ENCODE data around the gene ZNF384.

ZNF384 gene

DNA sequence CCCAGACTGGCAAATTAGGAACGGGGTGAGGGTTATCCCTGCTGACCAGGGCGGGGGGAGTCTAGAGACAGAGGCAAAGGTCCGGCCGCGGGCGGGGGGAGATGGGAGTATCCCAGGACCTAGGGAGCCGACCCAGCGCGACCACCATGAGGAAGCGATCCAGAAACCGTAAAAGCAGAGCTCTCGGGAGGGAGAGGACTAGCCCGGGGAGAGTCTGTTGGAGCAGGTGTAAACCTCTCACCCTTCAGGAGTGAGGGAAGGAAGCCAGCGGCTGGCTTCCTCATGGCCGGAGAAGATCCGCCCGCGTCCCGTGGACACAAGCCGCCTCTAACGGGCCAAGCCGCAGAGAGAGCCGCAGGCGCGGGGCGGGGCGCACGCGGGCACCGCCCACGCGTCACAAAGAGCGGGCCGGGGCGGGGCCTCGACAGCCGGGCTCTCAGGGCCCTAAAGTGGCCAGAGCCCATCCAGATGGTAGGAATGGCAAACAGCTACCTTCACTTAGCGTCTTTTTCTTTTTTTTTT, 42.0 kb downstream of the ZNF384 start, which contains the start of gene ACRBP:
TSS of gene ACRBP (minus strand) at position 350 of the 522 bp plus-strand sequence. CDS start at position 284, 66 bp downstream.
- DNase-seq = peak; percentile 34
- Histone ChIP-seq H3K23ac (ENCODE audit: low read length in 2 of 2) (no peak within 1 kb of the TSS), H2BK5ac (ENCODE audit: low read depth, low read length, poor library complexity, severe bottlenecking) (no peak within 1 kb of the TSS), H4K8ac (ENCODE audit: low read length) (peak within 1 kb of the TSS; percentile 52), H3K4me1 (ENCODE audit: control insufficient read depth, insufficient read depth, low read depth, low read length) (no peaks in the 10 kb centered on the region), H3K79me1 (replicated peaks; ENCODE audit: low read length, poor library complexity, severe bottlenecking) (peaks cover 2% of the 10 kb centered on the region), H3K9ac (ENCODE audit: low read length) (peak within 1 kb of the TSS; percentile 76), H3K36me3 (ENCODE audit: control insufficient read depth in 1 of 2, insufficient read depth in 2 of 2, low read depth in 1 of 2, low read length in 2 of 2) (peaks cover 30 to 57% of the 10 kb centered on the region in 2 experiments), H2AFZ (ENCODE audit: low read depth, low read length) (peak within 1 kb of the TSS; percentile 57), H3K4me2 (ENCODE audit: low read length, poor library complexity, severe bottlenecking) (no peak within 1 kb of the TSS), H4K91ac (ENCODE audit: low read length) (no peak within 1 kb of the TSS), H3K27me3 (ENCODE audit: control insufficient read depth in 1 of 2, insufficient read depth in 1 of 2, low read length in 2 of 2) (peaks cover 0 to 4% of the 10 kb centered on the region in 2 experiments), H3K27ac (ENCODE audit: low read length, poor library complexity, severe bottlenecking) (no peak within 1 kb of the TSS), H3K14ac (ENCODE audit: low read length in 2 of 2) (no peak within 1 kb of the TSS), H3K4me3 (ENCODE audit: insufficient read depth in 1 of 2, low read depth in 1 of 2, low read length in 2 of 2) (peak within 1 kb of the TSS in 1 of 2 experiments; percentile 77), H2BK120ac (ENCODE audit: low read depth, low read length) (no peak within 1 kb of the TSS), H3K9me3 (ENCODE audit: control insufficient read depth, low read length) (peaks cover 24% of the 10 kb centered on the region), H2AK5ac (ENCODE audit: low read length, severe bottlenecking) (no peak within 1 kb of the TSS), H2BK15ac (ENCODE audit: low read depth, poor library complexity, severe bottlenecking) (no peak within 1 kb of the TSS), H2BK12ac (ENCODE audit: low read length in 2 of 2) (no peak within 1 kb of the TSS), H3K4ac (ENCODE audit: low read depth in 1 of 2, low read length in 2 of 2) (no peak within 1 kb of the TSS), H3K18ac (ENCODE audit: low read depth in 1 of 2, low read length in 2 of 2) (no peak within 1 kb of the TSS)
- 23% methylated on average over 38 of the region's 38 CpGs for WGBS

DNA sequence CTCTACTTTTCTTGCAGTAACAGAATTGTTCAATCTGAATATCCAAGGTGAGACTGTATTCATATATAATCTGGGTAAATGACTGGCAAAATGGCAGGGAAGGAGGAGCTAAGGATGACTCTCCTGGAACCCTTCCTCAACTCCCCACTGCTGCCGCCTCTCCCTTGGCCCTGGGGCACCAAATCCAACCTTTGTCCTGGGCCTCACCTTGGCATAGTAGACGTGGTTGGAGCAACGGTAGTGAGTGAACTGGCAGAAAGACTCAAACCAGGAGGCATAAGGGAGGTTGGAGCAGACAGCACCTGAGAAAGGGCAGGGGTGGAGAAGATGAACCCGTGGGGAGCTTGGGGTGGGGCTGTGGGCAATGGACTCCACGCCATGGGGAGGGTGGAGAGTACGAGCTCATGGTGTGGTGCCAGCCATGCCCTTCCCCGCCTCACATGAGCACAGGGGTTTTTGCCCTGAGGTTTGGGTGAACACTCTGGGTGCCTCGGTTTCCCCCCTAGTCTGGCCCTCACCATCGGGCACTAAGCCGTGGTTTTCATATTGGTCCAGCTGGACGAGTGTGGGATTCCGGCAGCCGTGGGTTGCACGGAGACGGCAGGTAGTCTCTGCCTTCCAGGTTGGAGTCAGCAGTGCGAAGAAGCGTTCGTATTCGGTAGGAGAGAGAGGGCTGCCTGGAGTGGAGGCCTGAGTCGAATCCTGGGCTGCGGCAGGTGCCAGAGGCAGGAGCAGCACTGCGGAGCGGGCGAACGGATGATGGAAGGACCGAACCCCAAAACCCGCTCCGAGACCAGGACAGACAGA, 42.7 kb downstream of the ZNF384 start:
- WGBS = 82% methylated on average over 28 of the region's 28 CpGs
- Histone ChIP-seq H3K4ac (ENCODE audit: low read depth in 1 of 2, low read length in 2 of 2) (no peak overlapping the region), H3K27me3 (ENCODE audit: control insufficient read depth in 1 of 2, insufficient read depth in 1 of 2, low read length in 2 of 2) (peaks cover 0 to 6% of the 10 kb centered on the region in 2 experiments), H2BK15ac (ENCODE audit: low read depth, poor library complexity, severe bottlenecking) (no peak overlapping the region), H3K79me1 (replicated peaks; ENCODE audit: low read length, poor library complexity, severe bottlenecking) (peaks cover 2% of the 10 kb centered on the region), H3K18ac (ENCODE audit: low read depth in 1 of 2, low read length in 2 of 2) (no peak overlapping the region), H3K4me1 (ENCODE audit: control insufficient read depth, insufficient read depth, low read depth, low read length) (no peaks in the 10 kb centered on the region), H4K91ac (ENCODE audit: low read length) (no peak overlapping the region), H3K27ac (ENCODE audit: low read length, poor library complexity, severe bottlenecking) (no peak overlapping the region), H3K4me3 (ENCODE audit: insufficient read depth in 1 of 2, low read depth in 1 of 2, low read length in 2 of 2) (peak overlapping the region in 1 of 2 experiments; percentile 77), H3K23ac (ENCODE audit: low read length in 2 of 2) (no peak overlapping the region), H3K4me2 (ENCODE audit: low read length, poor library complexity, severe bottlenecking) (no peak overlapping the region), H3K36me3 (ENCODE audit: control insufficient read depth in 1 of 2, insufficient read depth in 2 of 2, low read depth in 1 of 2, low read length in 2 of 2) (peaks cover 26 to 50% of the 10 kb centered on the region in 2 experiments), H3K14ac (ENCODE audit: low read length in 2 of 2) (no peak overlapping the region), H2BK5ac (ENCODE audit: low read depth, low read length, poor library complexity, severe bottlenecking) (no peak overlapping the region), H4K8ac (ENCODE audit: low read length) (peak overlapping the region; percentile 52), H2BK120ac (ENCODE audit: low read depth, low read length) (no peak overlapping the region), H2AK5ac (ENCODE audit: low read length, severe bottlenecking) (no peak overlapping the region), H2AFZ (ENCODE audit: low read depth, low read length) (peak overlapping the region; percentile 57), H3K9ac (ENCODE audit: low read length) (peak overlapping the region; percentile 76), H3K9me3 (ENCODE audit: control insufficient read depth, low read length) (peaks cover 31% of the 10 kb centered on the region), H2BK12ac (ENCODE audit: low read length in 2 of 2) (no peak overlapping the region)
- DNase-seq = no peak

DNA sequence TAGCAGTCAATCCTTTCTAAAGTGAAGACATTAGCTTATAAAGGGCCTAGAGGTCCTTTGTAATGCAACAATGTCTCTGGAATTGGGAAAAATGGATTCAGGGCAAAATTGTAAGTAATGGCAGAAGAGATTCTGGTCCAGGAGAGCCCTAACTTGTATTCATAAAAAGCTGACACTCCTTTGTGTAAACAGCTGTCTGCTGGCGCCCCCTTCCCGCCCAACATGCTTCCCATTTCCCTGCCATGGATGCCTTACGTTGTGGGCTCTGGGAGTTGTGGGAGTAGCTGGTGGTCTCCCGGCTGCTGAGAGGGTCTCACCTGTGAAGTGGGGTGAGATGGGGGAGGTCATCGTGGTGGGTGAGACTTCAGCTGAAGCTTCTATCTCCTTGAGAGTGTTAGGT, 44.3 kb downstream of the ZNF384 start:
- WGBS = 43% methylated on average over 5 of the region's 5 CpGs
- no peaks in the 10 kb centered on the region for H3K4me1 ChIP-seq (ENCODE audit: control insufficient read depth, insufficient read depth, low read depth, low read length)
- H3K14ac ChIP-seq (ENCODE audit: low read length in 2 of 2) = no peak overlapping the region

DNA sequence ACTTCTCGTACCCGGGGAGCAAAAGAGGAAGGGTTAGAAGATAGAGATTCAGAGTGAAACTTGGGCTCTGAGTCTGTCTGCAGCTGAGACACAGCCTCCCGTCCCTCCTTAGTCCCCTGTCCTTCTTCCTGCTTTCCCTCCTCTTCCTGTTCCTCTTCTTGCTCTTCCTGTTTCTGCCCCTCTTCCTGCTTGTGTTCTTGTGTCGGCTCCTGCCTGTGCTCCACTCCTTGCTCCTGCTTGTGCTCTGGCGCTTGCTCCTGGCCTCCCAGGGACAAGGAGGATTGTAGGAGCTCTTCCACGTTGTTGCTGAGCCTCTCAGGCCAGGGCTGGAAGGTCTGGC, 44.9 kb downstream of the ZNF384 start:
- Histone ChIP-seq H3K4me1 (ENCODE audit: control insufficient read depth, insufficient read depth, low read depth, low read length) (no peaks in the 10 kb centered on the region), H2BK12ac (ENCODE audit: low read length in 2 of 2) (no peak overlapping the region), H3K4ac (ENCODE audit: low read depth in 1 of 2, low read length in 2 of 2) (no peak overlapping the region), H3K23ac (ENCODE audit: low read length in 2 of 2) (no peak overlapping the region), H2BK120ac (ENCODE audit: low read depth, low read length) (no peak overlapping the region), H2AK5ac (ENCODE audit: low read length, severe bottlenecking) (no peak overlapping the region), H3K18ac (ENCODE audit: low read depth in 1 of 2, low read length in 2 of 2) (no peak overlapping the region), H3K36me3 (ENCODE audit: control insufficient read depth in 1 of 2, insufficient read depth in 2 of 2, low read depth in 1 of 2, low read length in 2 of 2) (peaks cover 8 to 31% of the 10 kb centered on the region in 2 experiments), H2BK15ac (ENCODE audit: low read depth, poor library complexity, severe bottlenecking) (no peak overlapping the region), H4K91ac (ENCODE audit: low read length) (no peak overlapping the region), H3K9me3 (ENCODE audit: control insufficient read depth, low read length) (peaks cover 40% of the 10 kb centered on the region), H2AFZ (ENCODE audit: low read depth, low read length) (no peak overlapping the region), H3K27ac (ENCODE audit: low read length, poor library complexity, severe bottlenecking) (no peak overlapping the region), H3K9ac (ENCODE audit: low read length) (no peak overlapping the region), H3K27me3 (ENCODE audit: control insufficient read depth in 1 of 2, insufficient read depth in 1 of 2, low read length in 2 of 2) (peaks cover 9 to 27% of the 10 kb centered on the region in 2 experiments), H3K4me3 (ENCODE audit: insufficient read depth in 1 of 2, low read depth in 1 of 2, low read length in 2 of 2) (no peak overlapping the region), H2BK5ac (ENCODE audit: low read depth, low read length, poor library complexity, severe bottlenecking) (no peak overlapping the region), H3K14ac (ENCODE audit: low read length in 2 of 2) (no peak overlapping the region), H3K79me1 (replicated peaks; ENCODE audit: low read length, poor library complexity, severe bottlenecking) (no peaks in the 10 kb centered on the region), H3K4me2 (ENCODE audit: low read length, poor library complexity, severe bottlenecking) (no peak overlapping the region), H4K8ac (ENCODE audit: low read length) (no peak overlapping the region)
- 68% methylated on average over 6 of the region's 6 CpGs for WGBS
- DNase-seq = no peak

More for the DNA sequence above, 44.3 kb downstream of the ZNF384 start:
- H2BK5ac ChIP-seq (ENCODE audit: low read depth, low read length, poor library complexity, severe bottlenecking) = no peak overlapping the region
- H2BK15ac ChIP-seq (ENCODE audit: low read depth, poor library complexity, severe bottlenecking) = no peak overlapping the region
- peaks cover 40% of the 10 kb centered on the region for H3K9me3 ChIP-seq (ENCODE audit: control insufficient read depth, low read length)
- H3K4ac ChIP-seq (ENCODE audit: low read depth in 1 of 2, low read length in 2 of 2) = no peak overlapping the region
- H3K27ac ChIP-seq (ENCODE audit: low read length, poor library complexity, severe bottlenecking) = no peak overlapping the region
- no peak overlapping the region for H4K8ac ChIP-seq (ENCODE audit: low read length)
- no peak overlapping the region for H4K91ac ChIP-seq (ENCODE audit: low read length)
- H3K27me3 ChIP-seq (ENCODE audit: control insufficient read depth in 1 of 2, insufficient read depth in 1 of 2, low read length in 2 of 2) = peaks cover 5 to 20% of the 10 kb centered on the region in 2 experiments
- no peak overlapping the region for H2BK120ac ChIP-seq (ENCODE audit: low read depth, low read length)
- H3K4me3 ChIP-seq (ENCODE audit: insufficient read depth in 1 of 2, low read depth in 1 of 2, low read length in 2 of 2) = no peak overlapping the region
- no peak overlapping the region for H2AFZ ChIP-seq (ENCODE audit: low read depth, low read length)
- H3K18ac ChIP-seq (ENCODE audit: low read depth in 1 of 2, low read length in 2 of 2) = no peak overlapping the region
- no peak overlapping the region for H2AK5ac ChIP-seq (ENCODE audit: low read length, severe bottlenecking)
- no peak overlapping the region for H3K23ac ChIP-seq (ENCODE audit: low read length in 2 of 2)
- no peaks in the 10 kb centered on the region for H3K79me1 ChIP-seq (replicated peaks; ENCODE audit: low read length, poor library complexity, severe bottlenecking)
- H3K36me3 ChIP-seq (ENCODE audit: control insufficient read depth in 1 of 2, insufficient read depth in 2 of 2, low read depth in 1 of 2, low read length in 2 of 2) = peaks cover 10 to 34% of the 10 kb centered on the region in 2 experiments
- H3K4me2 ChIP-seq (ENCODE audit: low read length, poor library complexity, severe bottlenecking) = no peak overlapping the region
- H2BK12ac ChIP-seq (ENCODE audit: low read length in 2 of 2) = no peak overlapping the region
- H3K9ac ChIP-seq (ENCODE audit: low read length) = no peak overlapping the region
- no peak for DNase-seq

All from mesenchymal stem cell (in vitro differentiated cells and primary cell).